ENCODE results near the gene GBP5.
"Not testable (repeated sequence)": the region's sequence is repeated elsewhere in the genome, so short reads cannot be mapped to it uniquely, and the experiment has no call there.

DNA sequence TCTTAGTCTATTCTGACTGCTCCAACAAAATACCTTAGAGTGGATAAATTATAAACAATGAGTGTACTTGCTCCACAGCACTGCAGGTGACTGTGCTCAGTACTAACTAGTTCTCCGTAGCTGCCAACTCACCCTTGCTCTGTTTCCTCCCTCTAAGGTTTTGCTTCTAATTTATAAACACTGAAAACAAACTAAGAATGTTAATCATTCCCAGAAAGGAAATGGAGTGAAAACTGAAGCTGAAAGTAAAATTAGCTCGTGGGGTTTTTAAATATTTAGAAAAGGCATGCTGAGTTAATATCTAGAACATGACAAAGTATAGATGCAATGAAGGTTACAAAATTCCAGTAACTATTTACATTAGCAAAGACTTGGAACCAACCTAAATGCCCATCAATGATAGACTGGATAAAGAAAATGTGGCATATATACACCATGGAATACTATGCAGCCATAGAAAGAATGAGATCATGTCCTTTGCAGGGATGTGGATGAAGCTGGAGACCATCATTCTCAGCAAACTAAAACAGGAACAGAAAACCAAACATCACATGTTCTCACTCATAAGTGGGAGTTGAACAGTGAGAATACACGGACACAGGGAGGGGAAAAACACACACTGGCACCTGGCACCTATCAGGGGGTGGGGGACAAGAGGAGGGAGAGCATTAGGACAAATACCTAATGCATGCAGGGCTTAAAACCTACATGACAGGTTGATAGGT, 27.2 kb upstream of the GBP5 start:
- TF ChIP-seq, protein P1, sequence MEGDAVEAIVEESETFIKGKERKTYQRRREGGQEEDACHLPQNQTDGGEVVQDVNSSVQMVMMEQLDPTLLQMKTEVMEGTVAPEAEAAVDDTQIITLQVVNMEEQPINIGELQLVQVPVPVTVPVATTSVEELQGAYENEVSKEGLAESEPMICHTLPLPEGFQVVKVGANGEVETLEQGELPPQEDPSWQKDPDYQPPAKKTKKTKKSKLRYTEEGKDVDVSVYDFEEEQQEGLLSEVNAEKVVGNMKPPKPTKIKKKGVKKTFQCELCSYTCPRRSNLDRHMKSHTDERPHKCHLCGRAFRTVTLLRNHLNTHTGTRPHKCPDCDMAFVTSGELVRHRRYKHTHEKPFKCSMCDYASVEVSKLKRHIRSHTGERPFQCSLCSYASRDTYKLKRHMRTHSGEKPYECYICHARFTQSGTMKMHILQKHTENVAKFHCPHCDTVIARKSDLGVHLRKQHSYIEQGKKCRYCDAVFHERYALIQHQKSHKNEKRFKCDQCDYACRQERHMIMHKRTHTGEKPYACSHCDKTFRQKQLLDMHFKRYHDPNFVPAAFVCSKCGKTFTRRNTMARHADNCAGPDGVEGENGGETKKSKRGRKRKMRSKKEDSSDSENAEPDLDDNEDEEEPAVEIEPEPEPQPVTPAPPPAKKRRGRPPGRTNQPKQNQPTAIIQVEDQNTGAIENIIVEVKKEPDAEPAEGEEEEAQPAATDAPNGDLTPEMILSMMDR (IDR thresholded peaks at IDR 0.05; ENCODE audit: low read depth, low read length, poor library complexity, severe bottlenecking) = not testable (repeated sequence)
- not testable (repeated sequence) for TF ChIP-seq EZH2phosphoT487 (IDR thresholded peaks at IDR 0.05; ENCODE audit: borderline replicate concordance, low read length)

All from DOHH2 (cell line).